HEK293 (cell line): ENCODE results near the gene HINT3.

ENCODE experiments used
- CTCF ChIA-PET: fragments of 350-600 bp; formaldehyde crosslinking; extraction: SDS; loops from one replicate; lab custom pipeline; 2021; ENCODE audit warnings: antibody characterized with exemption; lab: Yijun Ruan, JAX
- POLR2A ChIA-PET: fragments of 300-600 bp; formaldehyde crosslinking; extraction: SDS; loops from one replicate; lab custom pipeline; 2020; ENCODE audit warnings: antibody characterized with exemption, inconsistent platforms; lab: Yijun Ruan, JAX
- H3K27ac ChIP-seq: fragments of 200-500 bp; sonication (Bioruptor generic); 2 replicates; pipeline ENCODE4 v1.5.1; 2014; ENCODE audit warnings: low read depth, low read length, control low read depth, inconsistent platforms; ENCODE audit errors: extremely low read depth
- H3K36me3 ChIP-seq, 2 experiments: fragments of 200-500 bp in 1 of 2; sonication (Bioruptor generic) in 1 of 2; 1 replicate in 1 of 2; 2 replicates in 1 of 2; pipeline ENCODE4 v1.5.1; 2014 to 2017; ENCODE audit warnings: inconsistent platforms in 2 of 2, low read length in 2 of 2; ENCODE audit not compliant: control insufficient read depth in 2 of 2, insufficient read depth in 1 of 2
- H3K4me1 ChIP-seq: fragments of 200-500 bp; sonication (Bioruptor generic); 2 replicates; pipeline ENCODE4 v1.5.1; 2014; ENCODE audit warnings: mild to moderate bottlenecking, low read length, inconsistent platforms; ENCODE audit not compliant: control insufficient read depth, insufficient read depth
- H3K4me3 ChIP-seq: 2 replicates; pipeline ENCODE4 v1.5.1; 2011; ENCODE audit warnings: low read depth, mild to moderate bottlenecking, control low read depth, low read length, moderate library complexity
- H3K9me3 ChIP-seq: fragments of 200-500 bp; sonication (Bioruptor generic); 2 replicates; pipeline ENCODE4 v1.5.1; 2014; ENCODE audit warnings: low read depth, low read length, inconsistent platforms; ENCODE audit not compliant: control insufficient read depth, insufficient read depth
- GLI2 ChIP-seq: fragments of 450-650 bp; formaldehyde crosslinking; IDR thresholded peaks from 2 replicates; pipeline ENCODE4; 2017; ENCODE audit warnings: missing biosample characterization, missing genetic modification characterization, low read depth, borderline replicate concordance
- IKZF3 ChIP-seq: fragments of 450-650 bp; IDR thresholded peaks from 2 replicates; pipeline ENCODE4 v1.5.0; 2018; ENCODE audit warnings: missing biosample characterization, mild to moderate bottlenecking, missing genetic modification characterization, moderate library complexity
- KLF7 ChIP-seq: fragments of 450-650 bp; formaldehyde crosslinking; IDR thresholded peaks from 2 replicates; pipeline ENCODE4 v1.5.1; 2016; ENCODE audit warnings: missing biosample characterization, missing genetic modification characterization, borderline replicate concordance
- KLF9 ChIP-seq: fragments of 450-650 bp; formaldehyde crosslinking; IDR thresholded peaks from 2 replicates; pipeline ENCODE4 v1.5.1; 2016; ENCODE audit warnings: missing biosample characterization, missing genetic modification characterization, low read depth
- OVOL3 ChIP-seq: fragments of 450-650 bp; formaldehyde crosslinking; IDR thresholded peaks from 2 replicates; pipeline ENCODE4 v1.5.1; 2016; ENCODE audit warnings: missing biosample characterization, missing genetic modification characterization
- ZEB2 ChIP-seq: fragments of 450-650 bp; formaldehyde crosslinking; IDR thresholded peaks from 2 replicates; pipeline ENCODE4 v1.5.1; 2016; ENCODE audit warnings: missing biosample characterization, missing genetic modification characterization
- ZIC2 ChIP-seq: fragments of 450-650 bp; formaldehyde crosslinking; IDR thresholded peaks from 2 replicates; pipeline ENCODE4 v1.5.1; 2016; ENCODE audit warnings: missing biosample characterization, missing genetic modification characterization
- ZNF133 ChIP-seq: fragments of 450-650 bp; formaldehyde crosslinking; IDR thresholded peaks from 2 replicates; pipeline ENCODE4 v1.5.1; 2016; ENCODE audit warnings: missing biosample characterization, missing genetic modification characterization
- ZNF335 ChIP-seq: fragments of 450-650 bp; formaldehyde crosslinking; conservative IDR thresholded peaks from 2 replicates; pipeline ENCODE4 v1.5.1; 2016; ENCODE audit warnings: missing biosample characterization, missing genetic modification characterization
- ZNF354C ChIP-seq: fragments of 450-650 bp; formaldehyde crosslinking; IDR thresholded peaks from 2 replicates; pipeline ENCODE4 v1.5.1; 2016; ENCODE audit warnings: missing biosample characterization, missing genetic modification characterization, low read depth, borderline replicate concordance
- ZNF48 ChIP-seq: fragments of 450-650 bp; formaldehyde crosslinking; IDR thresholded peaks from 2 replicates; pipeline ENCODE4 v1.5.1; 2016; ENCODE audit warnings: missing biosample characterization, missing genetic modification characterization
- ZNF514 ChIP-seq: fragments of 450-650 bp; formaldehyde crosslinking; IDR thresholded peaks from 2 replicates; pipeline ENCODE4 v1.5.1; 2016; ENCODE audit warnings: missing biosample characterization, missing genetic modification characterization
- ZNF677 ChIP-seq: fragments of 450-650 bp; IDR thresholded peaks from 2 replicates; pipeline ENCODE4 v1.5.0; 2018; ENCODE audit warnings: missing biosample characterization, mild to moderate bottlenecking, missing genetic modification characterization, moderate library complexity
- ZNF785 ChIP-seq: fragments of 450-650 bp; formaldehyde crosslinking; IDR thresholded peaks from 2 replicates; pipeline ENCODE4 v1.5.1; 2016; ENCODE audit warnings: missing biosample characterization, missing genetic modification characterization
- ZNF830 ChIP-seq: fragments of 450-650 bp; IDR thresholded peaks from 2 replicates; pipeline ENCODE4 v1.5.0; 2018; ENCODE audit warnings: missing biosample characterization, missing genetic modification characterization, low read depth, mild to moderate bottlenecking, moderate library complexity
- TF ChIP-seq, protein P1 (sequence below): fragments of 450-650 bp; formaldehyde crosslinking; IDR thresholded peaks from 2 replicates; pipeline ENCODE4 v1.5.0; 2017; ENCODE audit warnings: missing biosample characterization, missing genetic modification characterization, borderline replicate concordance
- TF ChIP-seq, protein P2 (sequence below): fragments of 450-650 bp; formaldehyde crosslinking; IDR thresholded peaks from 2 replicates; pipeline ENCODE4 v1.5.1; 2016; ENCODE audit warnings: missing biosample characterization, missing genetic modification characterization
- TF ChIP-seq, protein P3 (sequence below): fragments of 450-650 bp; formaldehyde crosslinking; conservative IDR thresholded peaks from 2 replicates; pipeline ENCODE4 v1.5.1; 2016; ENCODE audit warnings: low read depth, missing biosample characterization, missing genetic modification characterization
- TF ChIP-seq, protein P4 (sequence below): fragments of 450-650 bp; formaldehyde crosslinking; IDR thresholded peaks from 2 replicates; pipeline ENCODE4 v1.5.1; 2016; ENCODE audit warnings: missing biosample characterization, missing genetic modification characterization, borderline replicate concordance
- TF ChIP-seq, protein P5 (sequence below): fragments of 450-650 bp; formaldehyde crosslinking; IDR thresholded peaks from 2 replicates; pipeline ENCODE4 v1.5.1; 2016; ENCODE audit warnings: missing biosample characterization, missing genetic modification characterization

HINT3 gene

DNA sequence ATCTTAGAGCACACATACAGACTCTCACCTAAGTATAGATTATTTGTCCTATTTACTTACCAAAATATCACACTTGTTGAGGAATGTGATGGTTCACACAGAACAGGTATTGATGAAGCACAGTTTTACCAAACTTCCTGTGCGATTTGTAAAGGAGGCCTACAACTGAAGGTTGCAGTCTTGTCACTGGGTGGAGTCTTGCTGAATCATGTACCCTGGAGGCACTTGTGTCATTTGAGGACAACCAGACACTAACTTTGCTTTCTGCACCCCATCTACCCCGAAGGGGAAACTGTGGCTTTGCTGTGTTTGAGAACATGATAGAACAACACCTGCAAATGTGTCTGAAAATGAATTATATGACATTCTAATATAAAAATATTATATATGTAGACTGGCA lies 32.4 kb upstream of the HINT3 start:
- Histone ChIP-seq H3K27ac (no peak overlapping the region), H3K4me1 (peaks cover 3% of the 10 kb centered on the region; the same call in 1 of the 2 replicates), H3K36me3 (peaks cover 0 to 65% of the 10 kb centered on the region in 2 experiments; a peak in 2 of 3 replicates)
- TF ChIP-seq KLF7 (tag by site-specific recombination) (no peak), ZNF830 (no peak), ZIC2 (tag by site-specific recombination) (no peak), OVOL3 (tag by site-specific recombination) (no peak), ZNF48 (tag by site-specific recombination) (no peak), ZNF514 (no peak), ZNF335 (no peak), ZNF677 (tag by site-specific recombination) (no peak), GLI2 (tag by site-specific recombination) (no peak), ZNF133 (tag by site-specific recombination) (no peak), ZNF785 (no peak), KLF9 (tag by site-specific recombination) (no peak), ZNF354C (no peak), IKZF3 (tag by site-specific recombination) (no peak), ZEB2 (no peak)
- TF ChIP-seq, protein P1, sequence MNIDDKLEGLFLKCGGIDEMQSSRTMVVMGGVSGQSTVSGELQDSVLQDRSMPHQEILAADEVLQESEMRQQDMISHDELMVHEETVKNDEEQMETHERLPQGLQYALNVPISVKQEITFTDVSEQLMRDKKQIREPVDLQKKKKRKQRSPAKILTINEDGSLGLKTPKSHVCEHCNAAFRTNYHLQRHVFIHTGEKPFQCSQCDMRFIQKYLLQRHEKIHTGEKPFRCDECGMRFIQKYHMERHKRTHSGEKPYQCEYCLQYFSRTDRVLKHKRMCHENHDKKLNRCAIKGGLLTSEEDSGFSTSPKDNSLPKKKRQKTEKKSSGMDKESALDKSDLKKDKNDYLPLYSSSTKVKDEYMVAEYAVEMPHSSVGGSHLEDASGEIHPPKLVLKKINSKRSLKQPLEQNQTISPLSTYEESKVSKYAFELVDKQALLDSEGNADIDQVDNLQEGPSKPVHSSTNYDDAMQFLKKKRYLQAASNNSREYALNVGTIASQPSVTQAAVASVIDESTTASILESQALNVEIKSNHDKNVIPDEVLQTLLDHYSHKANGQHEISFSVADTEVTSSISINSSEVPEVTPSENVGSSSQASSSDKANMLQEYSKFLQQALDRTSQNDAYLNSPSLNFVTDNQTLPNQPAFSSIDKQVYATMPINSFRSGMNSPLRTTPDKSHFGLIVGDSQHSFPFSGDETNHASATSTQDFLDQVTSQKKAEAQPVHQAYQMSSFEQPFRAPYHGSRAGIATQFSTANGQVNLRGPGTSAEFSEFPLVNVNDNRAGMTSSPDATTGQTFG (tag by site-specific recombination), result no peak
- TF ChIP-seq, protein P2, sequence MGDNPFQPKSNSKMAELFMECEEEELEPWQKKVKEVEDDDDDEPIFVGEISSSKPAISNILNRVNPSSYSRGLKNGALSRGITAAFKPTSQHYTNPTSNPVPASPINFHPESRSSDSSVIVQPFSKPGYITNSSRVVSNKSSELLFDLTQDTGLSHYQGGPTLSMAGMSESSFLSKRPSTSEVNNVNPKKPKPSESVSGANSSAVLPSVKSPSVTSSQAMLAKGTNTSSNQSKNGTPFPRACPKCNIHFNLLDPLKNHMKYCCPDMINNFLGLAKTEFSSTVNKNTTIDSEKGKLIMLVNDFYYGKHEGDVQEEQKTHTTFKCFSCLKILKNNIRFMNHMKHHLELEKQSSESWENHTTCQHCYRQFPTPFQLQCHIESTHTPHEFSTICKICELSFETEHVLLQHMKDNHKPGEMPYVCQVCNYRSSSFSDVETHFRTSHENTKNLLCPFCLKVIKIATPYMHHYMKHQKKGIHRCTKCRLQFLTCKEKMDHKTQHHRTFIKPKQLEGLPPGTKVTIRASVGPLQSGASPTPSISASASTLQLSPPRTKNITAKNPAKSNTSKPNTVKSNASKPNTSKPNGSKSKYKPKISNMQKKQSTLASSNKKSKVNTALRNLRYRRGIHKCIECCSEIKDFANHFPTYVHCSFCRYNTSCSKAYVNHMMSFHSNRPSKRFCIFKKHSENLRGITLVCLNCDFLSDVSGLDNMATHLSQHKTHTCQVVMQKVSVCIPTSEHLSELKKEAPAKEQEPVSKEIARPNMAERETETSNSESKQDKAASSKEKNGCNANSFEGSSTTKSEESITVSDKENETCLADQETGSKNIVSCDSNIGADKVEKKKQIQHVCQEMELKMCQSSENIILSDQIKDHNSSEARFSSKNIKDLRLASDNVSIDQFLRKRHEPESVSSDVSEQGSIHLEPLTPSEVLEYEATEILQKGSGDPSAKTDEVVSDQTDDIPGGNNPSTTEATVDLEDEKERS (tag by site-specific recombination), result no peak
- TF ChIP-seq, protein P3, sequence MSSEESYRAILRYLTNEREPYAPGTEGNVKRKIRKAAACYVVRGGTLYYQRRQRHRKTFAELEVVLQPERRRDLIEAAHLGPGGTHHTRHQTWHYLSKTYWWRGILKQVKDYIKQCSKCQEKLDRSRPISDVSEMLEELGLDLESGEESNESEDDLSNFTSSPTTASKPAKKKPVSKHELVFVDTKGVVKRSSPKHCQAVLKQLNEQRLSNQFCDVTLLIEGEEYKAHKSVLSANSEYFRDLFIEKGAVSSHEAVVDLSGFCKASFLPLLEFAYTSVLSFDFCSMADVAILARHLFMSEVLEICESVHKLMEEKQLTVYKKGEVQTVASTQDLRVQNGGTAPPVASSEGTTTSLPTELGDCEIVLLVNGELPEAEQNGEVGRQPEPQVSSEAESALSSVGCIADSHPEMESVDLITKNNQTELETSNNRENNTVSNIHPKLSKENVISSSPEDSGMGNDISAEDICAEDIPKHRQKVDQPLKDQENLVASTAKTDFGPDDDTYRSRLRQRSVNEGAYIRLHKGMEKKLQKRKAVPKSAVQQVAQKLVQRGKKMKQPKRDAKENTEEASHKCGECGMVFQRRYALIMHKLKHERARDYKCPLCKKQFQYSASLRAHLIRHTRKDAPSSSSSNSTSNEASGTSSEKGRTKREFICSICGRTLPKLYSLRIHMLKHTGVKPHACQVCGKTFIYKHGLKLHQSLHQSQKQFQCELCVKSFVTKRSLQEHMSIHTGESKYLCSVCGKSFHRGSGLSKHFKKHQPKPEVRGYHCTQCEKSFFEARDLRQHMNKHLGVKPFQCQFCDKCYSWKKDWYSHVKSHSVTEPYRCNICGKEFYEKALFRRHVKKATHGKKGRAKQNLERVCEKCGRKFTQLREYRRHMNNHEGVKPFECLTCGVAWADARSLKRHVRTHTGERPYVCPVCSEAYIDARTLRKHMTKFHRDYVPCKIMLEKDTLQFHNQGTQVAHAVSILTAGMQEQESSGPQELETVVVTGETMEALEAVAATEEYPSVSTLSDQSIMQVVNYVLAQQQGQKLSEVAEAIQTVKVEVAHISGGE, result no peak
- TF ChIP-seq, protein P4, sequence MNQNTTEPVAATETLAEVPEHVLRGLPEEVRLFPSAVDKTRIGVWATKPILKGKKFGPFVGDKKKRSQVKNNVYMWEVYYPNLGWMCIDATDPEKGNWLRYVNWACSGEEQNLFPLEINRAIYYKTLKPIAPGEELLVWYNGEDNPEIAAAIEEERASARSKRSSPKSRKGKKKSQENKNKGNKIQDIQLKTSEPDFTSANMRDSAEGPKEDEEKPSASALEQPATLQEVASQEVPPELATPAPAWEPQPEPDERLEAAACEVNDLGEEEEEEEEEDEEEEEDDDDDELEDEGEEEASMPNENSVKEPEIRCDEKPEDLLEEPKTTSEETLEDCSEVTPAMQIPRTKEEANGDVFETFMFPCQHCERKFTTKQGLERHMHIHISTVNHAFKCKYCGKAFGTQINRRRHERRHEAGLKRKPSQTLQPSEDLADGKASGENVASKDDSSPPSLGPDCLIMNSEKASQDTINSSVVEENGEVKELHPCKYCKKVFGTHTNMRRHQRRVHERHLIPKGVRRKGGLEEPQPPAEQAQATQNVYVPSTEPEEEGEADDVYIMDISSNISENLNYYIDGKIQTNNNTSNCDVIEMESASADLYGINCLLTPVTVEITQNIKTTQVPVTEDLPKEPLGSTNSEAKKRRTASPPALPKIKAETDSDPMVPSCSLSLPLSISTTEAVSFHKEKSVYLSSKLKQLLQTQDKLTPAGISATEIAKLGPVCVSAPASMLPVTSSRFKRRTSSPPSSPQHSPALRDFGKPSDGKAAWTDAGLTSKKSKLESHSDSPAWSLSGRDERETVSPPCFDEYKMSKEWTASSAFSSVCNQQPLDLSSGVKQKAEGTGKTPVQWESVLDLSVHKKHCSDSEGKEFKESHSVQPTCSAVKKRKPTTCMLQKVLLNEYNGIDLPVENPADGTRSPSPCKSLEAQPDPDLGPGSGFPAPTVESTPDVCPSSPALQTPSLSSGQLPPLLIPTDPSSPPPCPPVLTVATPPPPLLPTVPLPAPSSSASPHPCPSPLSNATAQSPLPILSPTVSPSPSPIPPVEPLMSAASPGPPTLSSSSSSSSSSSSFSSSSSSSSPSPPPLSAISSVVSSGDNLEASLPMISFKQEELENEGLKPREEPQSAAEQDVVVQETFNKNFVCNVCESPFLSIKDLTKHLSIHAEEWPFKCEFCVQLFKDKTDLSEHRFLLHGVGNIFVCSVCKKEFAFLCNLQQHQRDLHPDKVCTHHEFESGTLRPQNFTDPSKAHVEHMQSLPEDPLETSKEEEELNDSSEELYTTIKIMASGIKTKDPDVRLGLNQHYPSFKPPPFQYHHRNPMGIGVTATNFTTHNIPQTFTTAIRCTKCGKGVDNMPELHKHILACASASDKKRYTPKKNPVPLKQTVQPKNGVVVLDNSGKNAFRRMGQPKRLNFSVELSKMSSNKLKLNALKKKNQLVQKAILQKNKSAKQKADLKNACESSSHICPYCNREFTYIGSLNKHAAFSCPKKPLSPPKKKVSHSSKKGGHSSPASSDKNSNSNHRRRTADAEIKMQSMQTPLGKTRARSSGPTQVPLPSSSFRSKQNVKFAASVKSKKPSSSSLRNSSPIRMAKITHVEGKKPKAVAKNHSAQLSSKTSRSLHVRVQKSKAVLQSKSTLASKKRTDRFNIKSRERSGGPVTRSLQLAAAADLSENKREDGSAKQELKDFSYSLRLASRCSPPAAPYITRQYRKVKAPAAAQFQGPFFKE, result no peak
- TF ChIP-seq, protein P5, sequence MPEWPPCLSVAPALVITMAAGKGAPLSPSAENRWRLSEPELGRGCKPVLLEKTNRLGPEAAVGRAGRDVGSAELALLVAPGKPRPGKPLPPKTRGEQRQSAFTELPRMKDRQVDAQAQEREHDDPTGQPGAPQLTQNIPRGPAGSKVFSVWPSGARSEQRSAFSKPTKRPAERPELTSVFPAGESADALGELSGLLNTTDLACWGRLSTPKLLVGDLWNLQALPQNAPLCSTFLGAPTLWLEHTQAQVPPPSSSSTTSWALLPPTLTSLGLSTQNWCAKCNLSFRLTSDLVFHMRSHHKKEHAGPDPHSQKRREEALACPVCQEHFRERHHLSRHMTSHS (tag by site-specific recombination), result no peak
- TF ChIP-seq, all 188 proteins: peak for 0
- Histone ChIP-seq H3K4me3 (no peak overlapping the region), H3K9me3 (no peaks in the 10 kb centered on the region)
- POLR2A ChIA-PET, result interaction anchor here (1.2 kb wide), 1 partner anchor 16 kb away, joined by 3 read pairs; no protein-coding TSS in a partner anchor
- CTCF ChIA-PET, result interaction anchor here (0.6 to 2.7 kb wide), 5 partner anchors 14 to 236 kb away, joined by 3 to 12 read pairs (median 5); partner anchors contain the start of gene HINT3
